Stimulated activated CD8-positive, alpha-beta memory T cell treated with anti-CD3 and anti-CD28 coated beads, Interleukin-2, amount 100 ng/mL, for 1 hour (primary cell): ENCODE data around the gene IL5.
A peak's percentile ranks its signal among the peaks of the same experiment; 100 is the strongest.
"Not testable (repeated sequence)": the region's sequence is repeated elsewhere in the genome, so short reads cannot be mapped to it uniquely, and the experiment has no call there.

Experiments
- DNase-seq, 2 donors: peaks; one replicate each; pipeline ENCODE4 v3.0.0-alpha.2; 2020; ENCODE audit warnings: low read depth in 2 of 2

The IL5 gene

GRCh38 chr5:132528866-132529634 lies 14.3 kb downstream of the IL5 start:
- DNase-seq = no peak

GRCh38 chr5:132528021-132528420 lies 15.3 kb downstream of the IL5 start:
- no peak for DNase-seq

- DNase-seq = no peak
These were observed 16.3 kb downstream of the IL5 start for GRCh38 chr5:132526974-132527564.

GRCh38 chr5:132526290-132526973 lies 16.9 kb downstream of the IL5 start:
- DNase-seq = peak in 1 of 2 donors; percentile 13

- no peak for DNase-seq
These were observed 18.0 kb downstream of the IL5 start for GRCh38 chr5:132525299-132525724.

- not testable (repeated sequence) for DNase-seq
These were observed 18.4 kb downstream of the IL5 start for GRCh38 chr5:132524877-132525276.

GRCh38 chr5:132522067-132522466 lies 21.3 kb downstream of the IL5 start:
- not testable (repeated sequence) for DNase-seq

- not testable (repeated sequence) for DNase-seq
These were observed 29.5 kb downstream of the IL5 start for GRCh38 chr5:132513618-132514336.

- no peak for DNase-seq
These were observed 33.2 kb downstream of the IL5 start for GRCh38 chr5:132510076-132510475.

- DNase-seq = no peak
These were observed 37.1 kb downstream of the IL5 start for GRCh38 chr5:132506094-132506692.

GRCh38 chr5:132505641-132506040 lies 37.7 kb downstream of the IL5 start:
- no peak for DNase-seq

GRCh38 chr5:132504746-132505145 lies 38.6 kb downstream of the IL5 start:
- no peak for DNase-seq

GRCh38 chr5:132503244-132503643 lies 40.1 kb downstream of the IL5 start:
- DNase-seq = no peak

GRCh38 chr5:132501961-132502931 lies 41.1 kb downstream of the IL5 start:
- DNase-seq = no peak

- no peak for DNase-seq
These were observed 41.7 kb downstream of the IL5 start for GRCh38 chr5:132501629-132501956.

- DNase-seq = peak in 1 of 2 donors; percentile 58
These were observed 42.2 kb downstream of the IL5 start for GRCh38 chr5:132500931-132501628.

GRCh38 chr5:132500244-132500930 lies 42.9 kb downstream of the IL5 start:
- no peak for DNase-seq

GRCh38 chr5:132499440-132500243 lies 43.7 kb downstream of the IL5 start:
- DNase-seq = no peak
